ENCODE data around the gene ITSN2.
A peak's percentile ranks its signal among the peaks of the same experiment; 100 is the strongest.
"Not testable (repeated sequence)": the region's sequence is repeated elsewhere in the genome, so short reads cannot be mapped to it uniquely, and the experiment has no call there.

The ITSN2 gene

DNA sequence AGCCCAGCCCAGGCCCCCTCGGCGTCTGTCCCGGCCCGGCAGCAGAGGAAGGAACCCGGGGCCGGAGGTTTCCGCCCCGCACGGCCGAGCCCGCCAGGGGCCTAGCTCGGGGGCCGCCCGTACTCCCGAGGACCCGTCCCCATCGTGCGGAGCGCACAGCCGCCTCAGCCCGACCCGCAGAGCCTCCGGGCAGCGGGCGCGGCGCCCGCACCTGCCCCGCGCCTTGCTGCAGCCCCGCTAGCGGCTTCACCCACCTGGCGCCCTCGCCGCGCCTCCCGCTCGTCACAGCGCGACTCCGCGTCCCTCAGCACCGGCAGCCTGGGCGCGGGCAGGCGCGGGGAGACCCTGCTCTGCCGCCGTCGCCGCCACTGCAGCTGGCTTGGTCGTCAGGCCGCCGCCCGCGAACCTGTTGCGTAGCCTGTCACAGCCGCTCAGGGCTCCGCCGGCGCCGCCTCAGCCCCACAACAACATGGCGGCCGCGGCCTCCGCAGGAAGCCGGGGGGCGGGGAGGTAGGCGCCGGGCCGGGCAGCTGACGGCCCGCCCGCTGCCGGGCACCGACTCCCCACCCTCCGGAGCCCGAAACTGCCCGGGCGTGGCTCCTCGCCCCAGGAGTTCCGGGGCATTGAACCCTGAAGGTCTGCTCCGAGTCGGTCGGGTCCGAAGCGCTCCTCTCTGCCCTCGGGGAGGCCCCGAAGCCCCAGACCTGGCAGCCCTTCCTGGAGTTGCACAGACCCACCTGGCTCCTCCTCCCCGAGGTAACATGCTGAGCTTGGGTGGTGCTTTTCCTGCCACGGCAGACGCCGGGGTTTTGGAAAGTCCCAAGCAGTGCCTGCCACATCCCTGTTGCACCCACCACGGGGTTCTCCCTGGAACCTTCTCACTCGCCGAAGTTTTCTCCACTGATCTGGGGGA, at the start of gene ITSN2:
ITSN2 (minus strand) TSS at position 487 of the 913 bp plus-strand sequence. CDS start 32,454 bp downstream, outside the sequence.
- peak; percentile 77 for DNase-seq

DNA sequence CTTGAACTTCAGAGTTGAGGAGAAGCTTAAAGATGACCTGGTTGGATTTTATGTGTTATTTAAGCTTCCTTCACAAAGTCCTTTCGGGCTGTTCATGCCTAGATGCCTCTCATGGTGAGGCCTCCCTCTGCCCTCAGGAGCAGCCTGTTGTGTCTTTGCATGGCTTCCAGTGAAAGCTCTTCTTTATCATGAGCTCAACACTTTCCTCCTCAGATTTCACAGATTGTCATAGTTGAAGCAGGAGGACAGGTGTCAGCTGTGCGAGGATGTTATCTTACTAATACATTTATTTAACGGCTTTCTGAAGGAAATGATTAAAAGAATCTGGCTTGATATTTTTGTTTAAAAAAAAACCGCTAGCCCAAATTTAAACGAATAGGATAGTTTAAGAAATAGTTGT, 48.8 kb upstream of the ITSN2 start:
- DNase-seq = no peak

DNA sequence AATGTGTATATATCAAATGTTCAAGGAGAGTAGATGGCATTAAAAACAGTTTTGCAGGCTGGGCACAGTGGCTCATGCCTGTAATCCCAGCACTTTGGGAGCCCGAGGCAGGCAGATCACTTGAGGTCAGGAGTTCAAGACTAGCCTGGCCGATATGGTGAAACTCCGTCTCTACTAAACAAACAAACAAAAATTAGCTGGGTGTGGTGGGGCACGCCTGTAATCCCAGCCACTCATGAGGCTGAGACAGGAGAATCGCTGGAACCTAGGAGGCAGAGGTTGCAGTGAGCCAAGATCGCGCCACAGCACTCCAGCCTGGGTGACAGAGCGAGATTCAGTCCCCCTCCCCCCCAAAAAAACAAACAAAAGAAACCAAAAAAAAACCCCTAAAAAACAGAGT, 48.4 kb upstream of the ITSN2 start:
- DNase-seq = not testable (repeated sequence)

DNA sequence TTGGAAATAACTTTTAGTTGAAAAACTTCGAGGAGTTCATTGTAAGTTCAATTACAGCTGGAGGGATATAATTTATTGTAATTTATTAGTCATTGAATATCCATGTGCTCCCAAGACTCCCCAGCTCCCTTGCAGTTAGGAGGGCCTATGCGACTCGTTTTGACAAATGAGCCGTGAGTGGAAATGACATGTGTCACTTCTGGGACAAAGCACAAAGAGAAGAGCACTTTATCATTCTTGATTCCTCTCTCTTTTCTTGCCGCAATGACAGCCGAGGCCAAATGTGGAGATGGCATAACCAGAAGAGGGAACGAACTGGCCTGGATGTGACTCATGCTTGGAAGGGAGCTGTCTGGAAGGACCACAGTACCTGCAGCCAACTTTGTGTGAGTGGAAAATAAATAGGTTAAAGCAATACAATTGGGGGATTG, 44.2 kb upstream of the ITSN2 start:
- DNase-seq = no peak

DNA sequence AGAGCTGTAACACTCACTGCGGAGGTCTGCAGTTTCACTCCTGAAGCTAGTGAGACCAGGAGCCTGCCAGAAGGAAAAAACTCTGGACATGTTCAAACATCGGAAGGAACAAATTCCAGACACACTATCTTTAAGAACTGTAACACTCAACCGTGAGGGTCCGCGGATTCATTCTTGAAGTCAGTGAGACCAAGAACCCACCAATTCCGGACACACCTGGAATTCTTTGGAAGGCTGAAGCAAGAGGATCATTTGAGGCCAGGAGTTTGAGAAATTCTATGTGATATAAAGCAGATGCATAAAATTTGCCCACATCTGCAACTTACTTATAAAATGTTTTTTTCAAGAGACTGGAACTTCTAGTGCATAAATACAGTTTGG, 43.5 kb upstream of the ITSN2 start:
- no peak for DNase-seq

DNA sequence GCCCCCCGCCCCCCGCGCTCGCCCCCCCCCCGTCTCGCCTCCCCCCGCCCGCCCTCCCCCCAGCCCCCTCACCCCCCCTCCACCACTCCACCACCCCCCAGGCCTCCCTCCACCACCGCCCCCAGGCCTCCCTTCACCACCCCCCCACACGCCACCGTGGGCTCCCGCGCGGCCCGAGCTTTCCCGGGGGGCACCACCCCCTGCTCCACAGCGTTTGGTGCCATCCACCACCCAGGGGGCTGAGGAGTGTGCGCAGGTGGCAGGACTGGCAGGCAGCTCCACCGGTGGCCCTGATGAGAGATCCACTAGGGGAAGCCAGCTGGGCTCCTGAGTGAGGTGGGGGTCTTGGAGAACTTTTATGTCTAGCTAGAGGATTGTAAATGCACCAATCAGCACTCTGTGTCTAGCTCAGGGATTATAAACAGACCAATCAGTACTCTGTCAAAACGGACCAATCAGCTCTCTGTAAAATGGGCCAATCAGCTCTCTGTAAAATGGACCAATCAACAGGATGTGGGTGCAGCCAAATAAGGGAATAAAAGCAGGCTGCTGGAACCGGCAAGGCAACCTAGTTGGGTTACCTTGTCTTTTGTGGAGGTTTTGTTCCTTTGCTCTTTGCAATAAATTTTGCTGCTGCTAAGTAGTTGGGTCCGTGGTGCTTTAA, 43.0 kb upstream of the ITSN2 start:
- DNase-seq = no peak

DNA sequence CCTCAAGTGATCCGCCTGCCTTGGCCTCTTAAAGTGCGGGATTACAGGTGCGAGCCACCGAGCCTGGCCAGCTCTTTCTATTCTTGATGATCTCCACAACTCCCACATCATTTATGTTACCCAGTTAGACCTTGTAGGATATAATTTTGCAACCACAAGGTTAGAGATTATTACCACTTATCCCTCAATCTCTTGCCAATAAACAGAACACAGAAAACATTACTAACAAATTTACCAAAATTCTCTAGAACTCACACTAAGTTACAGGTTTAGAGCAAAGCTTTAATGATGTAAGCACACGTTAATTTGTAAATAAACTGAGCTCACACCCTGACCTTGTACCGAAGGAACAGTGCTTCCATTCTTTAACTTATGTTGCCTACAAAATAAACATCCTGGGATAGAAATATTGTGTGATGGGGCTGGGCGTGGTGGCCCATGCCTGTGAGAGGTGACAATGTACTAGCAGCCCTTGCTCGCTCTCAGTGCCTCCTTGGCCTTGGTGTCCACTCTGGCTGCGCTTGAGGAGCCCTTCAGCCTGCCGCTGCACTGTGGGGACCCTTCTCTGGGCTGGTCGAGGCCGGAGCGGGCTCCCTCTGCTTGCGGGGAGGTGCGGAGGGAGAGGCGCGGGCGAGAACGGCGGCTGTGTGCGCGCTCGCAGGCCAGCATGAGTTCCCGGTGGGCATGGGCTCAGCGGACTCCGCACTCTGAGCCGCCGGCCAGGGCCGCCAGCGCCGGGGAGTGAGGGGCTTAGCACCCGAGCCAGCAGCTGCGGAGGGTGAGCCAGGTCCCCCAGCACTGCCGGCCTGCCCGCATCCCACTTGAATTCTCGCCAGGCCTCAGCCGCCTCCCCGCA, 42.1 kb upstream of the ITSN2 start:
- no peak for DNase-seq

DNA sequence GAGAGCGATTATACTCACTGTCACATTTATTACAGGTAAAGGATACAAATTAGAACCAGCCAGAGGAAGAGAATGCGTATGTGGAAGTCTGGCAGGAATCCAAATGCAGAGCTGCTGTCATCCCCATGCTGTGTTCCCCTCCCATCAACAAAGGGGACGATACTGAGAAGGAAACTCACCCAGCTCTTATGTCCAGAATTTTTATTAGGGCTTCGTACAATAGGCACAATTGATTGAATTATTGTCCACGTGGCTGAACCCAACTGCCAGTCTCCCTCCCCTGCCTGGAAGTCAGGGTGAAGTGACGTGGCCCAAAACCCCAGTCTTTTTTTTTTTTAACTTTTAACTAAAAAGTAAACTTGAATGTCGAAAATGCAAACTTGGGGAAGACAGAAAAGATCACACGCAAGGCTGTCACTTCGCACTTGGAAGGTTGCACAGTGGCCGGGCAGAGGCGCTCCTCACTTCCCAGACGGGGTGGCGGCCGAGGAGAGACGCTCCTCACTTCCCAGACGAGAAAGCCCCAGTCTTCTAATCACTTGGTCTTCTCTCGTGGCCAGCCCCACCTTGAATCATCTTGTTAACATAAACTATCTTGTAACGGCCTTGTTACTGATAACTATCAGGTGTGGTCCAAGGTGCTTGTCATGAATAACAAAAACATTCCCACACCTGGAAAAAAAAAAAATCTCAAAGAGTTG, 40.0 kb upstream of the ITSN2 start:
- DNase-seq = no peak

DNA sequence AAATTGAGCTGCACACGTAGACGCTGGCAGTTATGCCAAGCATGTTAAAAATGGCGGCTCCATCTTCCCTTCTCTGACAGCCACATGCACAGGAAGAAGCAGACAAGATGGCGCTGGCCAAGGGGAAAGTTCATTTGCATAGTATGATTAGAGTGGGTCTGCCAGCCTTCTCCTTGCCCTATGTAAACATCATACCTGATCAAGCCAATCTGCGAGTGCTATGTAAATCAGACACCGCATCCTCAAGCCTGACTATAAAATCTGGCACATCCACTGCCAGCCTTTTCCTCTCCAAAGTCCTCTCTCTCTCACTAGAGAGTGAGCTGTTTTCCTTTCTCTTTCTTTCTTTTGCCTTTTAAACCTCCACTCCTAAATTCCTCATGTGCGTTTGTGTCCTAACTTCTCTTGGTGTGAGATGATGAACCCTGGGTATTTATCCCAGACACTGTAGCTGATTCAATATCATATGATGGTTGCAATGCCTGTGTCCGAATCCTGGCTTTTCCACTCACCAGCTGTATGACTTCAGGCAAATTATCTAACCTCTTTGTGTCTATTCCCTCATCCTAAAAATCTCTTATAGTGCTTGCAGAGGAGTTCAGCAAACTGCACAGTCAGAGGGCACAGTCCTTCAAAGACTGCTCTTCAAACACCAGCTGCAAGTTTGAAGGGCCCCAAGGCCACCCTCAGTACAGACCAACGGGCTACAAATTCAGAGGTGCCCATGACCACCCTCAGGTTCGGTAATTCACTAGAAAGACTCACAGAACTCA, 39.3 kb upstream of the ITSN2 start:
- no peak for DNase-seq

DNA sequence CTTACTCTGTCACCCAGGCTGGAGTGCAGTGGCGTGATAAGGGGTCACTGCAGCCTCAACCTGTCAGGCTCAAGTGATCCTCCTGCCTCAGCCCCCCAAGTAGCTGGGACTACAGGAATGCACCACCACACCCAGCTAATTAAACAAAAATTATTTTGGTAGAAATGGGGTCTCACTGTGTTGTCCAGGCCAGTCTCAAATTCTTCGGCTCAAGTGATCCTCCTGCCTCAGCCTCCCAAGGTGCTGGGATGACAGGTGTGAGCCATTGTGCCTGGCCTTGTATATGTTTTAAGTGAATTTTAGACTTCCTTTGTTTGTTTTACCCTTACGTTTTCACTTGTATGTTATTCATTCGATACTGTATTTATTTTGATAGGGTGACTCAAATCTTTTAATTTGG, 34.7 kb upstream of the ITSN2 start:
- DNase-seq = no peak

DNA sequence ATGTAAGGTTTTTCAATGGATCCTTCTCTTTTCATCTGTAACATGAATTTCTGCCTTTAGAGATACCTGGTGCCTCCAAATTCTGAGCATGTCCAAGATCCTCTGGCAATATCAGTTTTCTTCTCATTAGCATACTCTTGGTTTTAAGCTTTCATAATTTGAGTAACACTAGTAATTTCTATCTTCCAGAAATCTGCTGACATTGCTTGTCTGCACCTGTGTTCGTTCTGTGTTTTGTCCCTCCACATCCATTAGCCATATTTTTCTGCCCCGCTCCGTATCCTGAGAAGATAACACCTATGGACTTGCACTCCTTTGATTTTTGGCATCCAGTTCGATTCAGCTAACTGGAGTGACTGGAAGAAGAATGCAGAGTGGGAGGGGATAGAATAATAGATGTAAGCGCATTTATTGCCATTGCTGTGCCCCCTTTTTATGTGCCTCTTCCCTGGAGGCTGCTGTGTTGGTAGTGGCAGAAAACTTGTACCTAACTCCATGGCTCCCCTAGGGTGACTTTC, 32.3 kb upstream of the ITSN2 start:
- DNase-seq = no peak

DNA sequence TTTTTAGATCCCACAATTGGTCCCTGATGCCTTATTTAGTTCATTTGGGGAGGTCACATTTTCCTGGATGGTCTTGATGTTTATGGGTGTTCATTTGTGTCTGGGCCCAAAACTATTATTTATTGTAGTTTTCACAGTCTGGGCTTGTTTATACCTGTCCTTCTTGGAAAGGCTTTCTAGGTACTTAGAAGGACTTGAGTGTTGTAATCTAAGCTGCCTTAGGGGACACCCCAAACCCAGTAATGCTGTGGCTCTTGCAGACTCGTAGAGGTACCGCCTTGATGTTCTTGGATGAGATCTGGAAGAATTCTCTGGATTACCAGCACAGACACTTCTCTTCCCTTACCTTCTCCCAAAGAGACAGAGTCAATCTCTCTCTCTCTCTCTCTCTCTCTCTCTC, 25.0 kb upstream of the ITSN2 start:
- no peak for DNase-seq

DNA sequence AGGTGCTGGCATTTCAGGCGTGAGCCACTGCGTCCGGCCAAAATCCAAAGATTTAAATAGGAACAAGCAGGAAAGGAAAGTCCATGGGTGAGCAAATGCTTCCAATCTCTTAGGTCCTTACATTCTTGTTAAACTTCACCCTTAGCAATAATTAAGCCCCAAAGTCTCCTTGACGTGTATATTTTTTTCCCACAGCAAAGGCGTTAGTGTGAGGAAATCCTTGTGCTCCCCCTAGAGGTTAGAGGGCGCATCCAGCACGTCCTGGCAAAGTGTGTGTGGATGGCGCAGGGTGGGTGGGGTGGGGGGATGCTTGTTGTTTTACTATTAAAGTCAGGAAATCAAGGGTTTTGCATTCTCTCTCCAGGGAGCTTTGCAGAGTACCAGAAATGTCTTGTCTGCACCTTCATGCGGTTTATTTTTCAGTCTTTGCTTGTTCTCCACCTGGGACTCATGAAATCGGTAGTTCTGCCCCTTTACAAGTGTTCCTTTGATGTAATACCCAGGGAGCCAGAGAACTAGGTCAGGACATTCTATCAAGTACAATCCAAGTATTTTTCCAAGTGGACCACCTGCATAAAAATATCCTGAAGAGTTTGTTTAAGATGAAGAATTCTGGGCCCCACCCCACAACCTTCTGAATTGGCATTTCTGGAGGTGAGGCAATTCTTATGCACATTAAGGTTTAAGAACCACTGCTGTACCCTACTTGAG, 22.2 kb upstream of the ITSN2 start:
- peak; percentile 79 for DNase-seq

DNA sequence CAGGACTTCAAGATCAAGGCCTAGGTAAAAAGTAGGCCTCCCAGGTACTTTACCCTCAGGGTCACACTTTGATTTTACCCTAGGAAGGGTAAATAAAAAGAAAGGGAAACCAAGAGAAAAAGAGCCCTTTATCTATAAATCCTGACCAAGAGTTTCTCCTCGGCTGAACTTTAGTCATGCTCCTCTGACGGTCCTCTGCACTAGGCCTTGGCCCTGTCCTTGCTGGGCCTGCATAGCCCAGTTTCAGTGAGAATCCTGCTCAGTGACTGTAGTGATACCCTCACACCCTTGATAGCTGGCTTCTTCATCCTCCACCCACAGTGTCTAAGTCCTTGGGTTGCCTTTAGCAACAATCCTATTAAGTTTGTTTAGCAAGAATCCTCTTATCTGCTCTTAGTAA, 20.5 kb upstream of the ITSN2 start:
- no peak for DNase-seq

DNA sequence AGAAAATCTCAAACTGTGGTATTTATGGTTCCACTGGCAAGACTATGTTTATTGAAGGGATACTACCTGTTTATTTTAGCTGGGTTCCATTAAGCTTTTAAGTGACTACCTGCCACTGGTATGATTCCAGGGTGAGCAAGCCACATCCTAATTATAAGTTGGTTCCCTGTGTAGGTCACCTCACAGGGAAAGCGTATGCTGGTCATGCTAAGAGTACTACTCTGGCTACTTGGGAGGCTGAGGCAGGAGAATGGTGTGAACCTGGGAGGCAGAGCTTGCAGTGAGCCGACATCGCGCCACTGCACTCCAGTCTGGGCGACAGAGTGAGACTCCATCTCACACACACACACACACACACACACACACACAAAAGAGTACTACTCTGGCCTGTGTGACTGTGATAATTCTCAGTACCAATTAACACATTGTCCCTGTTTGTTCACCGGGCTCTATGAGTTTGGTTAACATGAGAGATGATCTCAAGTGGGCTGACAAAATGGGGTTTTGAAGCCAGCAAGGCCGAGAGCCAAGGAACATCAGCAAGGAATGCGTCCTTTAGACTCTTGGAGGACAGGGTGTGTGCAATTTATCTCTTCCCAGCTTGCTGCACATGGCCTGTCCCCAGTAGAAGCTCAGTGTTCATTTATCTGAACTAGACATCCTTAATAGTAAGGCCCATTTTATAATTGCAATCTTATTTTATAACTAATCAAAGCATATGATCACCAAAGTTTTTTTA, 15.2 kb upstream of the ITSN2 start:
- peak; percentile 29 for DNase-seq

DNA sequence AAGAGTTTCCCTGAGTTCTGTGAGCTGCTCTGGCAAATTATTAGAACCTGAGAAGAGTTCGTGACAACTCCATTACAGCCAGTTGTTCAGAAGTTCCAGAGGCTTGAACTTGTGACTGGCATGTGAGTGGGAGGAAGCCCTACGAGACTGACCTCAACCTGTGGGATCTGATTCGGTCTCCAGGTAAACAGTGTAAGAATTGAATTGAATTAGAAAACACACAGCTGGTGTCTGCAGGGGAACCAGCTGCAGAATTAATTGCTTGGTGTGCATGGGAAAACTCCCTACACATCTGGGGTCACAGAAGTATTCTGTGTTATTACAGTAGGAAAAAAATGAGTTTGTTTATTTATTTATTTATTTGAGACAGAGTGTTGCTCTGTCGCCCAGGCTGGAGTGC, 14.0 kb upstream of the ITSN2 start:
- no peak for DNase-seq

DNA sequence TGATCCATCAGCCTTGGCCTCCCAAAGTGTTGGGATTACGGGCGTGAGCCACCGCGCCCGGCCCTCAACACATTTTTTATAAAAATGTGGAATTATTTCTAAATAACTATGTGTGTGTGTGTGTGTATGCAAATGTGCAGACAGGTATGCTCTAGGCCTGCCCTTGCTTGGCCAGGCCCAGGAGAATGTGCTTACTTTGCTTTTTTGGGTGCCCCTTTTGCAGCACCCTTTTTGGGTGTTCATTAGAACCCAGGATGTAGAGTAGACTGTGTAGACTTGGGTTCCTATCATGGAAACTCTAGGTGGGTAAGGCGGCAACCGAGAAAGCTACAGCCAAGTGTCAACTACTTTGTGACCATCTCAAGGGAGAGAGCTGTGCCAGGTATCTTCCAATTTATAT, 11.7 kb upstream of the ITSN2 start:
- DNase-seq = no peak

DNA sequence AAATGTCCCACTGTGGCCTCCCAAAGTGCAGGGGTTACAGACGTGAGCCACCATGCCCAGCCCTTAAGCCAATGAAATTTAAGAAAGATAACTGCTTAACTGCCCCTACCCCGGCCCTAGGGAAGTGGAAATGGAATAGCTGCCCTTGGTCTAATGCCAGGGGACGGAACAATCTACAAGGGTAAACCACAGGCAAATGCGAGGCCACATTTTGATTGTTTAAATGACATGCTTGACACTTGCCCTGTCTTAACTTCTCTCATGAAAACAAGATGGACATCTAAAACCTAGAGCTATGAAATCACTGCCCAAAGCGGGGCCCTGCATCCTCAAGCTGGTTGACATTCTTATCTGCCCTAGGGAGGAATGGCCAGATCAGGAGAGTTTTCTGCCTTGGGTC, 5.5 kb upstream of the ITSN2 start:
- no peak for DNase-seq

DNA sequence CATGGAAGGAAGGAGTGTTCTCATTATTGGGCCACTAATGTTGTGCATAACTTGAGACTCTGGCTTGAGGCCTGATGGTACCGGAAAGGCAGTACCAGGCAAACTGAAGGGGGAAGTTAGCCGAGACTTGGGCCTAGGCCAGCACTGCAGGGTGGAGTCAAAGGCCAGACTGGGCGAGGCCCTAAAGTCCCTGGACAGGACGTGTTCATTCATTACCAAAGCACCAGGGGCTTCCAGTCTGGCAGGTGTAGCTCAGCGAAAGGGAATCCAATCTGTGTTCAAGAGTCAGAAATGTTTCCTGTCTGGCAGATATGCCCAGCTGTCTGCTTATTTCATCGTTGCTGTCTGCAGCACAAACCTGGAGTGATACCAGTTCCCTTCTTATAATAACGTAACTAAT, 4.7 kb upstream of the ITSN2 start:
- peak; percentile 74 for DNase-seq

DNA sequence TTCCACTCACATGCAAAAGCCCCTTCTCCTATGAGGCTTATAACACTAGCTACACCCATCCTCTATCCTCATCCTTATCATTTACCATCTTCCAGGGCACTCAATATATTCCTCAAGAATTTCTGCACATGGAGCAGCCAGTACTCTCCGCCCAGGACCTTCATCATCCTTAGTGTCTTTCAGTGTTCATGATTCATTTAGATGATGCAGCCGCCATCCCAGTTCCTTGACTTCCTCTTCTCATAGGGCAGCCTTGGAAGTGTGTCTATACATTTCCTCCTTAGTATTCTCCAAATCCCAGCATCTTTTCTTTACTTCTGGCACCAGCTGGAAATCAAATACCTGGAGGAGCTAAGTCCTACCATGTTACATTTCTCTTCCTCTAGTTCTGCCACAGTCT, 3.0 kb upstream of the ITSN2 start:
- no peak for DNase-seq

All from hematopoietic multipotent progenitor cell treated with erythropoietin and hydrocortisone succinate and interleukin-3 and kit ligand, for 8 days (in vitro differentiated cells).